ENCODE data around the gene ACAA1.

- no peak for TF ChIP-seq ZNF274 (IDR thresholded peaks at IDR 0.05; ENCODE audit: low read depth, low read length)
- no peak for TF ChIP-seq SUZ12 (IDR thresholded peaks at IDR 0.05; ENCODE audit: extremely low read depth, insufficient read depth, insufficient read length)
Observed at GRCh38 chr3:38111201-38111600, 25.7 kb downstream of the ACAA1 start.
